GM21723 (cell line): ENCODE results near the gene ASIC2.

Experiments used
- ATAC-seq: cut with Tn5 transposase; IDR thresholded peaks from one replicate; pipeline ENCODE4 v1.9.1; 2021; ENCODE audit warnings: mild to moderate bottlenecking, moderate library complexity; ENCODE audit not compliant: unreplicated experiment

Gene ASIC2

DNA sequence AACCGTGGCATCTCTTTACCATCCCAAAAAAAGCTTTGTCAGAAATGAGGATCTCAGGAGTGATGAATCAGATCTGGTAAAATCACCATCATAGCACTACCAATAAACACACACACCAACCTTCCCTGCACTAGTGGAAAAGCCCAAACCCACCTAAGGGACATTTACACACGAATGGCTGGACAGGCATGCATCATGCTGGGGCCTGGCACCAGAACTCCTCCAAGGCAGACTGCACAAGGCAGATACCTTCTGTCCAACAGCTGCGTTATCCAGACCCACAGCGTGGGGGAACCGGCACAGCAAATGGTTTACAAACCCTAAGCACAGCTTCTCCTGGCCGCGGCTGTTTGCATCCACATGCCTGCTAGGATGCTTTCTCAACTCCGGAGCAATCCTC, 2.8 kb downstream of the ASIC2 start:
- no peak for ATAC-seq

DNA sequence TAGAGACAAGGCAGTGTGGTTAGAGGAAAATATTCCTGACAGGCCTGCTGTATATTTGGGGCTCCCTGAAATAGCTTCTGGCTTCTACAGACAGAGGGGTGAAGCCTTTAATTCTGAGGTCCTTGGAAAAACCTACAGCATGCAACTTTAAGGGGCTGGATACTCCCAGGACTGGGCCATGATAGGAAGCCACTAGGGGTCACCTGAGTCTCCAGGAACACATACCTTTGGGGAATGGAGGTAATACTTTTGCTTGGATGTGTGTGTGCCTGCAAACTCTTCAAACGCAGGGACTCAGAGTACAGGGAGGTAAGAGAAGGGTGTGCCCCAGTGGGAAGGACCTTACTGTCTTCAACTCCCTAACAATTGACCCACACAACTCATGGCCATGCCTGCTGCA, 4.1 kb downstream of the ASIC2 start:
- no peak for ATAC-seq

DNA sequence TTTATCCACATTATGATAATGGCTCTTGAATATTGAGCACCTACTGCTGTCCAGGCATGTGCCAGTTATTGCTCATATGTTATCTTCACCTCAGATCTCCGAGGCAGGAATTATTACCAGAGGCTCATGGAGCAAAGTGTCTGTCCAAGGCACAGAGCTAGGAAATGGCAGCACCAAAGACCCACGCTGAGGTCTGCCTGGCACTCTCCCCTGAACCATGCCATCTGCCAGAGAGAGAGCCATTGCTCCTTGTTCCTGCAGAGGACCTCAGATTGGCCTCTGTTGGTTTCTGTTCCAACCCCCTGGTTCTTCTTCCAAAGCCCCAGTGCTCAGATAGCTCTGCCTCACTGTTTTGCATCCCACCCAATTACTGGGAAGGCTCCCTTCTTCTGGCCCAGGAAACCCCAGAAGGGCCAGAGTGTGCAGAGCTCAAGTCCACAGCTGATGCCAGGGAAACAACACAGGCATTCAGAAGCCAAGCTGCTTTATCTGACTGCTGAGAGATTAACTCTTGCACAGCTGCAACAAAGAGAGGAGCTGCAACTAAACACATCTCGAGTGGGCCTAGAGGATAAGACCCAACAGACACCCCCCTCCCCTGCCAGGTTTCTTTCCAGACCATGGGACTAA, 5.9 kb downstream of the ASIC2 start:
- ATAC-seq = no peak

DNA sequence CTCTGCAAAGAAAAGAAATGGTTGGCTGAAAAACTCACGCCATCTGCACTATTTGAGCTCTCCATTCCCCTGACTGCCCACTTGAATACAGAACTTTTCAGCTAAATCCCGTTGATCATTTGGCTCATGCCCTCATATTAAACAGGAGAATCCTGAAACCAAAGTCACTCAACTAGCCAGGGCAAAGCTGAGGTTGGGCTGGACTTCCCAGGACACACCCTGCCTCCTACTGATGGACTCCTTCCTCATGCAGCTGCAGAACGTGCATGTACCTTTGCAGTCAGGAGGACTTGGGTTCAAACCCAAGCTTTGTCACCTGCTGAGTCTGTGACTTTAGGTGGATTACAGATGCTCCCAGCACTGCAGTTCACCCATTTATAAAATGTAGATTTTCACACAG, 7.7 kb downstream of the ASIC2 start:
- ATAC-seq = no peak

DNA sequence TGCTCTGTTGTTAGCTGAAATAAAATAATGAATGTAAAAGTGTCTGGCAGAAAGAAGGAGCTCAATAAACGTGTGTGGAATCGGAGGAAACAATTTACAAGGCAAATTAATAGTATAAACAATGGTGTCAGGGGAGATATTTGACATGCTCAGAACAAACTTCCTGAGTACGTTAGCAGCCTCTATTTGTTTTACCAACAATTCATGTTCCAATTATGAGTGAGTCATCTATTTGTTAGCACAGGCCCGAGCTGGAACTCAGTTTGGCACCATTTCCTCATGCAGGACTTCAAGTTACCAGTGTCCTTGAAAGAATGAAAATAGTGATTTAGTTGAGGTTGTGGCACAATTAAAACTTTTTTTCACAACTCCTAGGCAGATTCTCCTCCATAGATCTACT, 9.1 kb downstream of the ASIC2 start:
- ATAC-seq = no peak

DNA sequence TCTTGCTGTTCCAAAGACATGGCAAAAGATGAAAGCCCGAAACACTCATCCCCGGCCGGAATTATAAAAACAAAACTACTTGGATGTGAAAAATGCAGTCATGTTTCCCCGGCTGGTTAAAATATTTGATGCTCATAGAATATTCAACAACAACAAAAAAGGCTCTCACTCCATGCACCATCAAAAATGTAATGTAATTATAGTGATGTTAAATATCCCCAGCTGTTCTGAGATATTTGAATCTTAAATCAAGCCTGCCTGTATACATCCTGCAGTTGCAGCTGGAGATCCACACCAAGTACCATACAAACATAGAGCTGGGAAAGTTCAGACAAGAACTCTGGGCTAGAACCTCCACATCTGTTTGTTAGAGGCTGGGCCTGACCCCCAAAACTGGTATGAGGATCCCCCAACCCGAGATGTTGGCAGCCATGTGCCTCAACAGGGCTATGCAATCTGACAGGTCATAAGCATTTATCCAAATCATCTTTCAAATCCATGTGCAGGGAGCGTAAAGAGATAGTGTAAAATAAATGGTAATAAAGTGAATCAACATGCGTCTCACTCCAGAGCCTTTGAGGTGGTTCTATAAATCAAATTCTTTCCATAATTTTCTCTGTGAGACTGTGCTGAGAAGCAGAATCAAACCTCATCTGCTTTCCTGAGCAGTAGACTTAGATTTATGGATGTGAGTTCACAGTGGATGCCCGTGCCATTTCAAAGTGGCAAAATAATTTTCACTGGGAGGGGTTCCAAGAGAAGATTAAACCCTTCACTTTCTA, 12.7 kb downstream of the ASIC2 start:
- no peak for ATAC-seq

DNA sequence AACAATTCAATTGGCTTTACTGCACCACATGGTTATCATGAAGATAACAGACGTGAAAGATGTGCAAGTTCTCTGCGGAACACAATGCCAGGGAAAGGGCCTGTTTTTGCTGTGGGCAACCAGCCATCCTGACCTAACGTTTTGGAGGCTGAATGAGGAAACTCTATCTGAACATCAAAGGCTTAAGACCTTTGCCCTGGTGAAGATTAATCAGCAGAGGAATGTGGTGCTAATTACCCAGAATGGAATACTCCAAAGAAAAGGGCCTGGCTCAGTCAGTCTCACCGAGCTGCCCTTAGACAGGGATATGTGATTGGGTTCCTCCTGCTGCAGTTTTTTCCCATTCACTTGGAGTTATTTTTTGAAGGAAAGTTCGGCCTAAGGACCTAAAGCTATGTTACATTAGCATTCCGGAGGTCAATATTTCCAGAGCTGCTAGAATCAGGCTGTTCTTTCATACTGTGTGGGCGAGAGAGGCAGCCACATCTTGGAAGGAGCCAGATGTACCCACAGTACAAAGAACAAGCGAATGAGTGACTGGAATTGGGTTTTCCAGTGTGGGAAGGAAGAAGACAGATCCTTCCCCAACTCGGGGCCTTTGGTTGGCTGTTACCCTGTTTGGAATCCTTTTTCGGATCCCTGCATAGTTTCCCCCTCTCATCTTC, 15.5 kb downstream of the ASIC2 start:
- no peak for ATAC-seq

DNA sequence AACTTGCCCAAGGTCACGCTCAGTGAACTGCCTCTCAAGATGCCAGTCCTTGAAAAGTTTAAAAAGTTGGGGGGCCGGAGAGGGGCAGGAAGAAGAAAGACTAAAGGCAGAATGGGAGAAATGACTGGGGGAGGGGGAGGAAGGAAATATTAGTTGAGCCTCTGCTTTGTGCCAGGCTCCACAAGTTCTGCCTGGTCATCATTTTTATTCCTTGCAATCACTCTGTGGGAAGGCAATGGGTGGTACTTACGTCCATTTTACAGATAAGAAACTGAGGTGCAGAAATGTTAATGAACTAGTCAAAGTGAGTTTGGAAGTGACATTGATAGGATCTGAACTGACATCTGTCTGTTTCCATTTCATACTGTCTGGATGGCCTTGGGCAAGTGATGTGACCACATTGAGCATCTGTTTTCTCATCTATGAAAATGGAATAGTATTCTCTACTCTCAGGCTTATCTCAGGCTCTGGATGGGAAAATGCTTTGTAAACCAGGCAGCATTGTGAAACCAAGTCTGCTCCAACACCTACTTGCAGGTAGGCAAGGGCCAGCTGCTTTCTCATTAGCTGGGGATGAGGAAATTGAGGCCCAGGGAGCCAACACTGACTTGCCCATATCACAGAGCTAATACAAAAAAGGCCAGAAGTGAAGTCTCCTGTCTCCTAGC, 19.2 kb downstream of the ASIC2 start:
- ATAC-seq = no peak

DNA sequence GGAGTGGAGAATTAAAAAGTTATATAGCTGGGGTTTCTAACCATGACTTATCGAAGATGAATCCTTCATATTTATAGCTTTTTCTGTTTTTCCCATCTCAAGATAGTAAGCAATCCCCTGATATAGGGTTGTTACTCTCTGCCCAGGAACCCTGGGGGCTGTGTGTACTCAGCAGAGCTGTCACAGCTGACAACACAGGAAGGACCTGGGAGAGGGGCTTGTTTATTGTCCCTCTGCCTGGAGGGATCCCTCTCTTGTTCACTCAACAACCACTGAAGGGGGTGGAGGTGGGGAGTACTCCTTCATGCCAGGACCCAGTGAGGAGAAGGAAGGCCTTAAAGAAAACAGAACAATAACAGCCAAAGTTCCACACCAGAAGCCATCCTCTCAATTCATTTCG, 19.8 kb downstream of the ASIC2 start:
- ATAC-seq = no peak

DNA sequence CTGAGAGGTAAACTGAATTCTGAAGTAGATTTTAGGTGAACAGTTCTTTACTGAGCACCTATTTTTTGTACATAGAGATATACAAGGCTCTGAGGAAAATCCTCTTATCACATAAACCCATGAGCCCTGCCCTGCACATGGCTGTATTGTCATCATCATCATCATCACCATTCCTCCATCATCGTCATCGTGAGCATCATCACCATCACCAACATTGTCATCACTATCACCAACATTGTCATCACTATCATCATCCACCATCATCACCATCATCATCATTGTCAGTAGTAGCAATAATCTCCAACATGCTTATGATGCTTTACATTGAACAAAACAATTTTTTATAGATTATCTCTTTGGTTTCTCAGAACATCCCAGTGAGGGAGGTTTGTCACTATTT, 20.7 kb downstream of the ASIC2 start:
- no peak for ATAC-seq

DNA sequence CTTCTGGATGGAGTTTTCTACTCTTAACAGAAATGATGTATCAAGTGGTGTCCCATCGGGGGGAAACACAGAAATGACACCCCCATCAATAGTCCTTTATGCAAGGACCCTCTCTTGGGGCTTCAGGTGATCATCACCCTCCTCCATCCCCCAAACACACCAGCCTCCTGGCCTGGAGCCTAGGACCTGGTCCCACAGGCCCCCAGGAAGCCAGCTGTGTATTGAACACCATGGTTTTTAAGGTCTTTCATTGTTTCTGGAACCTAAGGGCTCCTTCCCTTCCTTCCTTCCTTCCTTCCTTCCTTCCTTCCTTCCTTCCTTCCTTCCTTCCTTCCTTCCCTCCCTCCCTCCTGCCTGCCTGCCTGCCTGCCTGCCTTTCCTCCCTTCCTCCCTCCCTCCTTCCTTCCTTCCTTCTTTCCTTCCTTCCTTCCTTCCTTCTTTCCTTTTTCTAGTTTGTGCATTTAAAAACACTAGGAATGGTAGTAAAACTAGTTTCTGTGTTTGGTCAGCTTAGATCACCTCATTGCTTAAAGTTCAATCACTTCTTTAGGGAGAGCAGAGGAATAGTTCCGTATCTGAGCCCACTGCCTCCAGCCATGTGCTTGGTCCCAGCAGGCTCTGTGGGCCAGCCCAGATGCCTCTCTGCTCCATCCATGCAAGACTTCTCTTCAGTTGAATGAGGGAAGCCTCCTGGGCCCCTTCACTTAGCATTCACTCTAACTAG, 23.6 kb downstream of the ASIC2 start:
- no peak for ATAC-seq

DNA sequence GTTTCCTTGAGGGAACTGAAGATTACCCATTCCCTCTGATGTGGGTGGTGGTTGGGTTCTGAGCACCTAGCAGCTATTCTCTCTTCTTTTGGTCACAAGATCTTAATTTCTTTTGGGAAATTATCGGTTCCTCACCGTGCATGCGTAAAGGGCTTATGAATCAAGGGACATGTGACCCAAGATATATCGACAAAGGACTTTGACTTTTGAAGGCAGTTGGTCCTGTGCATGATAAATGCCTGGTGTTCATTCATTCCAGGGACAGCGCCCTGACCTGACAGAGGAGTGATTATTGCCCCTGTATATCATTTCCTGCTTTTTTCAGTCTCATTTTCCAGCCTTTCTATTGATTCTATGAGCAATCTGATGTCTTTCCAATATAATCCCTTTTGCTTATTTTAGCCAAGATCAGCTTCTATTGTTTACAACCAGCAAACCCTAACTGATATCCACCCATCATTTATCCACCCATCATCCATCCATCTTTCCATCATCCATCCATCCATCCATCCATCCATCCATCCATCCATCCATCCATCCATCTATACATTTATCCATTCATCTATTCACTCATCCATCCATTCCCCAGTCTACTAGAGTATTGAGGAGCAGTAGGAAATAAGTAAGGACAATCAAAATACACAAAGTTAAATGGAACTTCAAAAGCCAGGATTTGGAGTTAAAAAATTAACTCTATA, 25.1 kb downstream of the ASIC2 start:
- ATAC-seq = no peak

DNA sequence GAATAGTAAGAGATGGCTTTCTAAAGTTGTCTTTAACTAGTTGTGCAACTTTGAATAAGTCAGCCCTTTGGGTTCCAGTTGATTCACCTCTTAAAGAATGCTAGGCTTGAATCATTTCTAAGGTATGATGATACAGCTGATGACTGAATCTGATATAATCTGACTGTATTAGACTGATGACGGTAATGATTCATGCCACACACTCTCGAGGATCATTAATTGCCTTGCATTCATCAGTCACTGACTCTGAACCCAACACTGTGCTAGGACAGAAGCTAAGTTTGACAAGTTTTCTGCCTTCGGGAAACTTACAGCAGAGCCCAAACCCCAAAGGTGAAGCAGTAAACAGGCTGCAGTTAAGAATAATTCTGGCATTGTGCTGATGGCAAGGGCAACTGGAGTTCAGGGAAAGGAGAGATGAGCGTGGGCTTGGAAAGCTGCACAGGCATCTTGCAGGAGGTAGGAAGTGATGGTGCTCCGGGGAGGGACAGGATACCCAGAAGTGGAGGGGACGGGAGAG, 25.8 kb downstream of the ASIC2 start:
- no peak for ATAC-seq

DNA sequence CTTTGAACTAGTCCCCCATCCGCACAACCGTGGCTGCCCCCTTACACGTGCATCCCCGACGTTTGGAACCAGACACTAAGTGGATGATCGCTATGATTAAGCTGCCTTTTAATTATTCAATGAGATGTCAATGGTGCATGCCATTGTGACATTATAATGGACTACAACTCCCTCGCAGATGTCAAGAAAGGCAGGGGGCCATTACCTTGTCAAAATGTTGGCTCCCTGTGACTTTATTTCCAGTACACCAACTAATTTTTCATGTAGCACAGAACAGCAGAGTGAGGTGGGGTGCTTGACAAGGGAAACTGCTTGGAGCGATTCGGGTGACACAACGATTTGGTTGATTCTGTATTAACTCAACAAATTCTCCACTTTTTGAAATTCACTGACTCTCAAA, 26.5 kb downstream of the ASIC2 start:
- no peak for ATAC-seq

DNA sequence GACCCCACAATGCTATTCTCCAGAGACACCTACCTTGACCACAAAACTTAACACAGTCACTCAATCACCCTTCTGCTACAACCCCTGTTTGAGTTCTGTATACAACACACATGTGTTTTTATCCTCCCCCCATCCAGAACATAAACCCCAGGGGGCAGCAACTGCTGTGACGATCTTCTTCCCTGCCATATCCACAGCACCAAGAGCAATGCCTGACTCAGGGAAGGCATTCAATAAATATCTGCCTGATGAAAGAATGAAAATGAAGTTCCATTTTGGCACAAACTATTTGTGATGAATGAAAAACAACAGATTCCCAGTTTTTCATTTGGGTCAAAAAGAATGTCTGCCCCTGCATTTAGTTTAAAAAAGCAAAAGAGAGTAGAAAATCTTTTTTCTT, 27.0 kb downstream of the ASIC2 start:
- no peak for ATAC-seq

DNA sequence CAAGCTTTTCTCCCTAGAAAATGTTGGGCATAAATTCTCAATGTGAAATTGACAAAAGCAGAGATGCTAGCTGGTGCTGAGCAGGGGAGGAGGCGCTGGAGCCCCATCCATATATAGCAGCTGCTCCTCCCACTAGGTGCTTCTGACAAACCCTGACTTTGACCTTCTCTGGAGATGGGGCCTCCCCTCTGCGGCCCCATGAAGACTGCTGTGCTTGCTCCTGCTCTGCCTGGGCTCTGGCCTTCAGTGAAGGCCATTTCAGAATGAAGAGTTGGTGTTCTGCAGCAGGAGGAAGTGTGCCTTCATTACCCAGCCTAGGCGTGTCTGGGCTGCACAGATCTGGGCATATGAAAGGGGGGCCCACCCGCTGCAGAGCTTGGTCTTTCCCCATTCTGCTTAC, 29.7 kb downstream of the ASIC2 start:
- no peak for ATAC-seq

DNA sequence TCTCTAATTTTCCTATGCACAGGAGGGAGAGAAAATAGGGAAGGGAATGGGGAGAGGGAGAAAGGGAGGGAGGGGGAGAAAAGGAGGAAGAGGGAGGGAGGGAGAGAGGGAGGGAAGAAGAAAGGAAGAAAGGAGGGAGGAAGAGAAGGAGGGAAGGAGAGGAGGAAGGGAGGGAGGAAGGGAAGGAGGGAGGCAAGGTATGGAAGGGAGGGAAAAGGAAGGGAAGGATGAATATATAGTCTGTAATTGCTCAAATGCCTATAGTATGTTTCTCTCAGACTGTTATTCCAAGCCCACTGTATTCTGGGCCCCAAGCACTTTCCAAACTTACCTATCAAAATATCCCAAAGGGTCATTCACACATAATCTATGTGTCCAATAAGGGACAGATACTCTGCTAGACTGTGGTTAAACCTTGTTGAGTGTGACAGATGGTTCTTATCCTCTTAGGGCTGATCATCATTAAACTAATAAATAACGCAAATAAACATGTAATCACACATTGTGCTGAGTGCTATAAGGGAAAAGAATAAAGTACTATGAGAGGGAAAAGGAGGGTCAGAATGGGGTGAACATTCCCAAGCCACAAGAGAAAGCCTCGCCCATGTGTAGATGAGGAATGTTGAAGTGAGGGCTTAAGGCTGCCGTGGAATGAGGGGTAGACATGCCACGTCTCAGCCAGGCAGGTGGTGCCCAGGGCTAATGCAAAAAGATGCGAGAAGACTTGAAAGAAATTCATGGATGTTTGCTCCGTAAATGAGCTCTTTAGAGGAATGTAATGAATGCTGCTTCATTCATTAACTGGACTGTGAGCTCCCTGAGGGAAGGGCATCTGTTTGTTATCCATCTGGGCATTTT, 30.6 kb downstream of the ASIC2 start:
- ATAC-seq = no peak

DNA sequence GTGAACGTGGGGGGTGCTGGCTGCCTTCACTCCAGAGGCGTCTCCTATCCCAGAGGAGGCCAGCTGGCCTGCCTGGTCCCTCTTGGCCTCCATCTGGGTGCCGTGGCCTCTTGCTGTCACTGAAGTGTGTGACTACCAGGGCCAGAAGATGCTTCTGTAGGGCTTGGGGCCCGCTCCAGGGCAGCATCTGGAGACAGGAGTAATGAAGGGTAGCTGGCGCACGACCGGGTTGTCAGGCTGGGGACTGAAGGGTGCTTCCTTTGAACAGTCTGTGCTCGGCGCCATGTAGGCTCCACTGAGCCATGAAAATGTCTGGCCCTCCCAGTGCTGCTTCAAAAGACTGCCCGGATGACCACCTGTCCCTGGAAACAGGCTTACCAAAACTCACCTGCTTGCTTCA, 31.3 kb downstream of the ASIC2 start:
- ATAC-seq = no peak

DNA sequence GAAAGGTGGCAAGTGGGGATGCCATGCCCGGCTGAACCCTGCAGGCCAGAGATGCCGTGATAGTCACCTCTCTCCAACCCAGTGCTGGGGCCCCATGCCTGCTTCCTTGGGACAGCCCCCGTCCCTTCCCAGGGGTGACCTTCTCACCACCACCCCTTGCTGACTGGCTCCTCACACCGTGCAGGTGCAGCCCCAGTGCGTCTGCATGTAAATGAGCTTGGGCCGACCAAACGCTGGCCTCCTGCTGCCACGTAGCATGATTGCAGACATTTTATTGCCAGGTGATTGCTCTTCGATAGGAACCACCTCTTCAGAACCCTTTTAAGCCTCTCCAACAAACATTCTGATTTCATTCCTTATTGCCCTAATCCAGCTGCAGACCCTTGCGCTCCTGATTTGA, 32.5 kb downstream of the ASIC2 start:
- no peak for ATAC-seq
